Esophagus squamous epithelium (tissue), 4 donors: ENCODE data around the gene GNA12.

ENCODE experiments used
- CTCF ChIP-seq, 6 experiments: fragments of 450-650 bp in 4 of 6; fragments of 200-600 bp in 2 of 6; sonication (generic) in 2 of 6; IDR thresholded peaks; one replicate each; pipeline ENCODE4 v1.5.1; 2016 to 2019; ENCODE audit warnings: antibody characterized with exemption in 6 of 6, mild to moderate bottlenecking in 4 of 6, moderate library complexity in 4 of 6
- POLR2A ChIP-seq, 4 donors: fragments of 450-650 bp; IDR thresholded peaks; one replicate each; pipeline ENCODE4 v1.6.1; 2017; ENCODE audit warnings: antibody characterized with exemption in 4 of 4, mild to moderate bottlenecking in 4 of 4, moderate library complexity in 3 of 4

- TF ChIP-seq CTCF (IDR thresholded peaks at IDR 0.05) (no peak), POLR2A (IDR thresholded peaks at IDR 0.05) (no peak)
Observed at GRCh38 chr7:2851497-2851896, 7.4 kb upstream of the GNA12 start.
